KOPT-K1 (cell line): Measurements from ENCODE around the gene PTPN22.

ENCODE experiments used
- H3K27ac ChIP-seq: fragments of 200-600 bp; sonication (generic); 2 replicates; pipeline ENCODE4 v1.5.1; 2016; ENCODE audit warnings: antibody characterized with exemption, mild to moderate bottlenecking, low read depth, low read length; ENCODE audit not compliant: poor library complexity, severe bottlenecking
- H3K36me3 ChIP-seq: fragments of 200-600 bp; sonication (generic); 2 replicates; pipeline ENCODE4 v1.5.1; 2017; ENCODE audit warnings: antibody characterized with exemption, mild to moderate bottlenecking, low read length, moderate library complexity; ENCODE audit not compliant: insufficient read depth
- H3K9me3 ChIP-seq: fragments of 200-600 bp; sonication (generic); 2 replicates; pipeline ENCODE4 v1.5.1; 2017; ENCODE audit warnings: antibody characterized with exemption, low read length, mild to moderate bottlenecking; ENCODE audit not compliant: insufficient read depth, poor library complexity, severe bottlenecking

Gene PTPN22

DNA sequence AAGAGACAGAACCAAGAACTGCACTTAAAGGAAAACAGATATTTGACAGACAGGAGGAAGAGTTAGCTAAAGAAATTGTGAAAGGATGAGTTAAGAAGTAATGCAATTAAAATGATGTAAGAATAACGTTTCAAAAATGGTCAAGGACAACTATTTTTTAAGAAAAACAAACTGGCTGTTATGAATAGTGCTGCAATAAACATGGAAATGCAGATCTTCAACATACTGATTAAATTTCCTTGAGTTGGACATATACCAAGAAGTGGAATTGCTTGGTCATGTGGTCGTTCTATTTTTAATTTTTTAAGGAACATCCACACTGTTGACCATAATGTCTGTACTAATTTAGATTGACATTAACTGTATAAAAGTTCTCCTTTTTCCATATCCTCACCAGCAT lies 89.1 kb downstream of the PTPN22 start:
- peak overlapping the region; percentile 71 for H3K27ac ChIP-seq
- no peaks in the 10 kb centered on the region for H3K9me3 ChIP-seq
- H3K36me3 ChIP-seq = peaks cover 18% of the 10 kb centered on the region

DNA sequence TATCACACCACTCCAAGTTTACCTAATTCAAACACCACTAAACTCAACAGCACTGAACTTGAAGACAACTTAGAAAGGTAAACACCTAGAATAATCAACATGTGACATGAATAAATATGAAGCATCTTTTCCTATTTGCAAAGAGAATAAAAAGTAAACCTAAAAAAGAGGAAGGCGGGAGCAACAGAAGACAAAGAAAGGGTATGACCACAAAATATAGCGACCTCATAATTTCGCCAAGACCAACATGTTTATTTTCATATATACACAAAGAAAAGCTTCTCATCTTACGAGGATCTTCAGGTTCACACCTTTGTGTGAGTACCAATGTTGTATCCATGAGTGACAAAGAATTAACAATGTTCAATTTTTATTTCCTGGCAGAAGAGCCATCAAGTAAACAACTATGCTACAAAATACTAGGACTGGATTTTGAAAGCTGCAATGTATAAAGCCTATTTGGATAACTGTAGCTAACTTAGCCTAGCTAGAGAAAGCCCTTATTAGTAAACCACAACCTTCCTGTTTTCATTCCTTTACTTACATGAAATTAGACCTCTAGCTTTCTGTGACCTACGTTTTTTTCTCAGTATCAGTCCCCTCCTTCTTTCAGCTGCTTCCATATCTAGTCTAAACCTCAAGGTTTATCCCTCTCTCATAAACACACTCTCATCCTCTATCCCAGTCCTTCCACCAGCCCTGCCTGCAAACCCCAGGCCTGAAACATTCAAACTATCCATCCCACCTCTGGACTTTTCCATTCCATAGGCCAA lies 91.0 kb downstream of the PTPN22 start:
- H3K27ac ChIP-seq = peak overlapping the region; percentile 40
- H3K9me3 ChIP-seq = no peaks in the 10 kb centered on the region
- H3K36me3 ChIP-seq = peaks cover 22% of the 10 kb centered on the region

DNA sequence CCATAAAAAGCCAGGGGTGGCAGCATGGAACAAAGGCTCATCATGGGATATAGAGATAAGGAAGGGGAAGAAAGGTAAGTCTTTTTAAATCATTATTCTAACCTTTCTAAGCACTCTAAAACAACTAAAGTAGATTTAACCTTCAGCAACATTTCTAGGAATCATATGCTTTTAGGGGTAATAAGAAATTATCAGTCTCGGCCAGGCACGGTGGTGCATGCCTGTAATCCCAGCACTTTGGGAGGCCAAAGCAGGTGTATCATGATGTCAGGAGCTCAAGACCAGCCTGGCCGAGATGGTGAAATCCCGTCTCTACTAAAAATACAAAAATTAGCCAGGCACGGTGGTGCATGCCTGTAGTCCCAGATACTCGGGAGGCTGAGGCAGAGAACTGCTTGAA lies 92.0 kb downstream of the PTPN22 start:
- Histone ChIP-seq H3K27ac (no peak overlapping the region), H3K9me3 (no peaks in the 10 kb centered on the region), H3K36me3 (peaks cover 32% of the 10 kb centered on the region)

- Histone ChIP-seq H3K27ac (no peak overlapping the region), H3K36me3 (peaks cover 51% of the 10 kb centered on the region), H3K9me3 (no peaks in the 10 kb centered on the region)
These were observed 94.0 kb downstream of the PTPN22 start for GRCh38 chr1:113777561-113777960.

DNA sequence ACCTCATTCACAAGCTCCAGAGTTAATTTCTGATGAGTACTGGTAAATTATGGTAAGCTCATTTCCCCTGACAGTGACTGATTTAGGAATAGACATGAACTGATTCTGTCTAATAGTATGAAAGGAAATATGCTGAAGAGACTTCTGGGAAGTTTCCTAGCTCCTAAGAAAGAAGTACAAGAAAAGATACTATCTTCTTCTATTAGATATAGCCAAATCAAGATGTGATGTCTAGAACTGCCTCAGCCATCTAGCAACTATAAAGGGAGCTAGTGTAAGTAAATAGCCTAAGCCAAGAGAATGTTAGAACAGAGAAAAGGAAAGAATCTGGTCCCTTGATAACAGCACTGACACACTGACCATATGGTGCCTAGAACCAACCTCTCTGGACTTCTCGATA lies 101.5 kb downstream of the PTPN22 start:
- H3K36me3 ChIP-seq = peaks cover 86% of the 10 kb centered on the region

DNA sequence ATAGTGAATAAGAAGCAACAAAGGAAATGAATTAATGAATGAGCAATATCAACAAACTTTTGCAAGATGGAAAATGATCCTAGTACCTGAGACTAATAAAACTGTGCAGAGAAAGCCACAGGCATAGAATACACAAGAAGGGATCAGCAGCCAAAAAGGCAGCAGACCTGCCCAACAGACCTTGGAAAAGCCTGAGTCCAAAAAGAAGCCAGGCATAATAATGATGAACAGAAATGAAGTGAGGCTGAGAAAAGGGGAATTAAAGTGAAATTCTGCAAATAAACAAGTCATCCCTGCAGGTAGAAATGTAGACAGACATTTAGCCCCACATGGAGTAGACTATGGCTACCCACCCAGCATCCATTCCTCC lies 101.9 kb downstream of the PTPN22 start:
- H3K36me3 ChIP-seq = peaks cover 86% of the 10 kb centered on the region
- H3K27ac ChIP-seq = no peak overlapping the region
- no peaks in the 10 kb centered on the region for H3K9me3 ChIP-seq

More for the DNA sequence above, 101.5 kb downstream of the PTPN22 start:
- no peak overlapping the region for H3K27ac ChIP-seq
- H3K9me3 ChIP-seq = no peaks in the 10 kb centered on the region

GRCh38 chr1:113768916-113769600 lies 102.5 kb downstream of the PTPN22 start:
- no peaks in the 10 kb centered on the region for H3K9me3 ChIP-seq
- no peak overlapping the region for H3K27ac ChIP-seq
- H3K36me3 ChIP-seq = peaks cover 85% of the 10 kb centered on the region

GRCh38 chr1:113765306-113766230 lies 105.9 kb downstream of the PTPN22 start:
- no peaks in the 10 kb centered on the region for H3K9me3 ChIP-seq
- peaks cover 80% of the 10 kb centered on the region for H3K36me3 ChIP-seq
- no peak overlapping the region for H3K27ac ChIP-seq
